IMR-90 (cell line): ENCODE results near the gene SMIM7. TPM values are rescaled to one million over a fixed set of nuclear protein-coding genes. Genes with fewer than 3 reads are reported as not detected.

Experiments
- ATAC-seq: fragments of 200-7000 bp; cut with Tn5 transposase; 2 replicates; pipeline ENCODE4 v1.9.1; 2020; ENCODE audit warnings: low read depth, mild to moderate bottlenecking, moderate library complexity
- BruUV-seq: library from RNA; stranded (reverse); fragments of 400-500 nt; replicated peaks from 2 replicates; lab custom pipeline; 2021; lab: Mats Ljungman, UMichigan
- CTCF ChIA-PET: fragments of 300-600 bp; formaldehyde crosslinking; extraction: SDS; loops from one replicate; lab custom pipeline; 2021; ENCODE audit warnings: antibody characterized with exemption; lab: Yijun Ruan, JAX
- POLR2A ChIA-PET: fragments of 300-600 bp; sonication (Branson Sonifier 250); formaldehyde crosslinking; loops from one replicate; lab custom pipeline; 2022; ENCODE audit warnings: antibody characterized with exemption; ENCODE audit not compliant: unreplicated experiment; lab: Charles Lee
- DNase-seq: peaks from one replicate; pipeline ENCODE4 v3.0.0; 2013
- H2AFZ ChIP-seq: replicated peaks from 2 replicates; pipeline ENCODE3; 2013; ENCODE audit warnings: low read length, mild to moderate bottlenecking; ENCODE audit not compliant: poor library complexity
- H2AK5ac ChIP-seq: 2 replicates; pipeline ENCODE4 v1.6.1; 2013; ENCODE audit warnings: low read depth, low read length, inconsistent platforms
- H2AK9ac ChIP-seq: replicated peaks from 2 replicates; pipeline ENCODE3; 2013; ENCODE audit warnings: mild to moderate bottlenecking, low read depth, low read length, moderate library complexity; ENCODE audit not compliant: poor library complexity
- H2BK120ac ChIP-seq: 2 replicates; pipeline ENCODE4 v1.6.1; 2013; ENCODE audit warnings: low read depth, low read length, inconsistent platforms
- H2BK15ac ChIP-seq: 3 replicates; pipeline ENCODE4 v1.6.1; 2013; ENCODE audit warnings: low read depth, low read length, inconsistent platforms
- H2BK20ac ChIP-seq: 2 replicates; pipeline ENCODE4 v1.6.1; 2013; ENCODE audit warnings: low read depth, mild to moderate bottlenecking, inconsistent platforms, low read length, moderate library complexity
- H2BK5ac ChIP-seq: 2 replicates; pipeline ENCODE4 v1.6.1; 2013; ENCODE audit warnings: mild to moderate bottlenecking, low read depth, low read length, inconsistent platforms; ENCODE audit not compliant: poor library complexity, severe bottlenecking
- H3K14ac ChIP-seq: replicated peaks from 2 replicates; pipeline ENCODE4 v1.6.1; 2013; ENCODE audit warnings: low read depth, low read length, inconsistent platforms
- H3K18ac ChIP-seq: 2 replicates; pipeline ENCODE4 v1.6.1; 2013; ENCODE audit warnings: low read depth, low read length, control low read depth
- H3K23ac ChIP-seq: 2 replicates; pipeline ENCODE4 v1.6.1; 2013; ENCODE audit warnings: low read depth, low read length, inconsistent platforms
- H3K27ac ChIP-seq: 2 replicates; pipeline ENCODE4 v1.5.1; 2013; ENCODE audit warnings: mild to moderate bottlenecking, control low read depth, low read length; ENCODE audit not compliant: insufficient read depth
- H3K27me3 ChIP-seq: 2 replicates; pipeline ENCODE4 v1.6.1; 2013; ENCODE audit warnings: low read length; ENCODE audit not compliant: control insufficient read depth, insufficient read depth
- H3K36me3 ChIP-seq: 2 replicates; pipeline ENCODE4 v1.6.1; 2013; ENCODE audit warnings: low read length, mixed read lengths; ENCODE audit not compliant: control insufficient read depth, insufficient read depth
- H3K4ac ChIP-seq: 2 replicates; pipeline ENCODE4 v1.6.1; 2013; ENCODE audit warnings: low read depth, low read length, inconsistent platforms
- H3K4me1 ChIP-seq: 2 replicates; pipeline ENCODE4 v1.6.1; 2013; ENCODE audit warnings: low read length, mixed read lengths; ENCODE audit not compliant: control insufficient read depth, insufficient read depth
- H3K4me2 ChIP-seq: 2 replicates; pipeline ENCODE4 v1.6.1; 2013; ENCODE audit warnings: low read depth, mild to moderate bottlenecking, control low read depth, low read length, moderate library complexity
- H3K4me3 ChIP-seq: 2 replicates; pipeline ENCODE4 v1.5.1; 2013; ENCODE audit warnings: low read depth, mild to moderate bottlenecking, control low read depth, low read length, moderate library complexity; ENCODE audit not compliant: insufficient read depth
- H3K56ac ChIP-seq: 2 replicates; pipeline ENCODE4 v1.6.1; 2013; ENCODE audit warnings: low read length, inconsistent platforms; ENCODE audit not compliant: insufficient read depth; ENCODE audit errors: extremely low read depth
- H3K79me1 ChIP-seq, 2 experiments: 2 replicates each; pipeline ENCODE4 v1.6.1; 2013; ENCODE audit warnings: low read length in 2 of 2, inconsistent platforms in 1 of 2, low read depth in 1 of 2
- H3K9ac ChIP-seq: 2 replicates; pipeline ENCODE4 v1.6.1; 2013; ENCODE audit warnings: low read depth, low read length, control low read depth
- H3K9me1 ChIP-seq: 2 replicates; pipeline ENCODE4 v1.6.1; 2013; ENCODE audit warnings: low read length, inconsistent platforms; ENCODE audit not compliant: insufficient read depth
- H3K9me3 ChIP-seq: 2 replicates; pipeline ENCODE4 v1.6.1; 2013; ENCODE audit warnings: low read length; ENCODE audit not compliant: control insufficient read depth, insufficient read depth
- H4K20me1 ChIP-seq: 2 replicates; pipeline ENCODE4 v1.6.1; 2013; ENCODE audit warnings: low read length, inconsistent platforms; ENCODE audit not compliant: insufficient read depth
- H4K5ac ChIP-seq: 2 replicates; pipeline ENCODE4 v1.6.1; 2013; ENCODE audit warnings: mild to moderate bottlenecking, low read depth, low read length, control low read depth
- H4K8ac ChIP-seq, 2 experiments: 2 replicates each; pipeline ENCODE4 v1.6.1; 2013; ENCODE audit warnings: low read depth in 2 of 2, low read length in 2 of 2, control low read depth in 1 of 2, inconsistent platforms in 1 of 2
- H4K91ac ChIP-seq: 2 replicates; pipeline ENCODE4 v1.6.1; 2013; ENCODE audit warnings: low read depth, low read length, inconsistent platforms; ENCODE audit not compliant: insufficient read depth
- CEBPB ChIP-seq: IDR thresholded peaks from 2 replicates; pipeline ENCODE4 v1.6.1; 2012; ENCODE audit warnings: low read depth, low read length, improper control_type of control experiment
- WGBS, 2 experiments: methylation state at CpG; one replicate each; pipeline versions ENCODE4 v1.1.5 to v1.1.7; 2013; ENCODE audit warnings: missing lambda C conversion rate in 2 of 2; ENCODE audit not compliant: insufficient read length in 1 of 2; ENCODE audit errors: extremely low coverage in 2 of 2; 5-methylcytosine and 5-hydroxymethylcytosine counted together
- dilution Hi-C: fragments of 300-500 bp; cut with HindIII; formaldehyde crosslinking; loops from one replicate; pipeline ENCODE4 v1.14.3; 2018; ENCODE audit warnings: low sequenced_read_pairs; ENCODE audit not compliant: unreplicated experiment
- in situ Hi-C: fragments of 300-500 bp; cut with MboI; formaldehyde crosslinking; loops from 3 replicates; pipeline ENCODE4 v1.14.3; 2019; ENCODE audit warnings: low sequenced_read_pairs, inconsistent platforms, mixed read lengths
- intact Hi-C: fragments of 100-400 bp; cut with micrococcal nuclease; formaldehyde crosslinking; loops from 2 replicates; pipeline ENCODE4 v1.10.0; 2022
- polyA plus RNA-seq, 3 experiments: library from polyadenylated mRNA; depleted of rRNA; stranded (reverse); fragments of >200 nt; gene quantifications; 2 replicates each; pipeline ENCODE4 v1.2.3, GENCODE V29; 2012; ENCODE audit warnings: low replicate concordance in 1 of 3
- total RNA-seq: library from RNA; depleted of rRNA; stranded (reverse); fragments of >200 nt; gene quantifications from 2 replicates; pipeline ENCODE4 v1.2.3, GENCODE V29; 2012
- TF ChIP-seq, protein P1 (sequence below): fragments of 150-350 bp; IDR thresholded peaks from 2 replicates; pipeline ENCODE4 v1.6.1; 2016; ENCODE audit warnings: low read depth, mild to moderate bottlenecking, low read length, moderate library complexity, borderline replicate concordance

Gene SMIM7
- total and polyA plus RNA-seq, 2 of the 4 experiments (the other 2 are of a cell fraction) = 55.7 to 64.8 TPM

GRCh38 chr19:16678498-16678897 is 18.6 kb upstream of the SMIM7 start:
- H3K9me1 ChIP-seq = peaks cover 3% of the 10 kb centered on the region; the same call in 1 of the 2 replicates
- no peaks in the 10 kb centered on the region; the same call in 1 of the 2 replicates for H3K36me3 ChIP-seq
- H3K4me1 ChIP-seq = no peaks in the 10 kb centered on the region
- no peak overlapping the region for H3K23ac ChIP-seq
- ChIA-PET CTCF (no interaction called here), POLR2A (interaction anchor here (0.6 kb wide), 1 partner anchor 139 kb away, joined by 10 read pairs; no protein-coding TSS in a partner anchor)
- H2AFZ ChIP-seq = no peak overlapping the region
- no peak overlapping the region for H2BK120ac ChIP-seq
- H4K91ac ChIP-seq = no peak overlapping the region
- H4K8ac ChIP-seq = no peak overlapping the region
- intact Hi-C loops (no loop called here), in situ Hi-C loops (no loop called here), dilution Hi-C loops (no loop called here)
- no peaks in the 10 kb centered on the region for H4K20me1 ChIP-seq
- DNase-seq (no peak), ATAC-seq (no peak)
- no peak overlapping the region for H3K56ac ChIP-seq
- peak; percentile 41; the same call in 1 of the 2 replicates for TF ChIP-seq CEBPB
- TF ChIP-seq, protein P1, sequence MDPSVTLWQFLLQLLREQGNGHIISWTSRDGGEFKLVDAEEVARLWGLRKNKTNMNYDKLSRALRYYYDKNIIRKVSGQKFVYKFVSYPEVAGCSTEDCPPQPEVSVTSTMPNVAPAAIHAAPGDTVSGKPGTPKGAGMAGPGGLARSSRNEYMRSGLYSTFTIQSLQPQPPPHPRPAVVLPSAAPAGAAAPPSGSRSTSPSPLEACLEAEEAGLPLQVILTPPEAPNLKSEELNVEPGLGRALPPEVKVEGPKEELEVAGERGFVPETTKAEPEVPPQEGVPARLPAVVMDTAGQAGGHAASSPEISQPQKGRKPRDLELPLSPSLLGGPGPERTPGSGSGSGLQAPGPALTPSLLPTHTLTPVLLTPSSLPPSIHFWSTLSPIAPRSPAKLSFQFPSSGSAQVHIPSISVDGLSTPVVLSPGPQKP = no peak
- BruUV-seq = no TSS peak
- H3K27ac ChIP-seq = no peak overlapping the region
- WGBS, 2 experiments = no CpG with 5 or more reads among the region's 9 CpGs
- no peak overlapping the region for H3K4ac ChIP-seq
- no peak overlapping the region for H3K9ac ChIP-seq
- no peak overlapping the region for H3K18ac ChIP-seq
- no peak overlapping the region for H3K14ac ChIP-seq
- H3K27me3 ChIP-seq = no peaks in the 10 kb centered on the region
- no peak overlapping the region for H2AK9ac ChIP-seq
- no peak overlapping the region for H2BK5ac ChIP-seq
- H3K79me1 ChIP-seq = no peaks in the 10 kb centered on the region
- no peak overlapping the region for H4K5ac ChIP-seq
- no peak overlapping the region for H2BK15ac ChIP-seq
- H3K4me2 ChIP-seq = no peak overlapping the region
- no peaks in the 10 kb centered on the region for H3K9me3 ChIP-seq
- no peak overlapping the region for H3K4me3 ChIP-seq
- no peak overlapping the region for H2AK5ac ChIP-seq
- H2BK20ac ChIP-seq = no peak overlapping the region
